ENCODE measurements around the gene GORASP2. TPM values are rescaled to one million over a fixed set of nuclear protein-coding genes. Genes with fewer than 3 reads are reported as not detected.

The GORASP2 gene
- total RNA-seq, 1 donor: 67.7 TPM

- H3K4me3 ChIP-seq (ENCODE audit: low read depth, low read length): no peak overlapping the region
- DNase-seq (ENCODE audit: low read depth): no peak
- no peak for TF ChIP-seq CTCF (IDR thresholded peaks at IDR 0.05; ENCODE audit: insufficient read depth, low read length)
Observed at GRCh38 chr2:171008550-171009205, 79.6 kb downstream of the GORASP2 start.

- no peak for DNase-seq (ENCODE audit: low read depth)
- no peak for TF ChIP-seq CTCF (IDR thresholded peaks at IDR 0.05; ENCODE audit: insufficient read depth, low read length)
- no peak overlapping the region for H3K4me3 ChIP-seq (ENCODE audit: low read depth, low read length)
Observed at GRCh38 chr2:171009386-171009785, 80.3 kb downstream of the GORASP2 start.

GRCh38 chr2:171013851-171014250 is 84.8 kb downstream of the GORASP2 start:
- H3K4me3 ChIP-seq (ENCODE audit: low read depth, low read length): no peak overlapping the region
- DNase-seq (ENCODE audit: low read depth): no peak
- TF ChIP-seq CTCF (IDR thresholded peaks at IDR 0.05; ENCODE audit: insufficient read depth, low read length): no peak

GRCh38 chr2:171016125-171016524 is 87.1 kb downstream of the GORASP2 start:
- no peak overlapping the region for H3K4me3 ChIP-seq (ENCODE audit: low read depth, low read length)
- TF ChIP-seq CTCF (IDR thresholded peaks at IDR 0.05; ENCODE audit: insufficient read depth, low read length): no peak
- DNase-seq (ENCODE audit: low read depth): no peak

Other genes with a start within 250 kb of the GORASP2 start
- not detected in 2 replicates for gene SP5, start 213.9 kb upstream of the GORASP2 start, total RNA-seq (ENCODE audit: low replicate concordance)
- 4.0 TPM in 1 of 2 replicates, not detected in the other for gene ERICH2, start 158.9 kb upstream of the GORASP2 start, total RNA-seq (ENCODE audit: low replicate concordance)
- gene GAD1, start 112.4 kb upstream of the GORASP2 start, total RNA-seq (ENCODE audit: low replicate concordance): not detected in 2 replicates
- 10.4 and 28.1 TPM in 2 replicates for gene TLK1, start 231.6 kb downstream of the GORASP2 start, total RNA-seq (ENCODE audit: low replicate concordance)

Measured in fibroblast of the aortic adventitia (primary cell).